SK-N-SH (cell line): Measurements from ENCODE around the gene A1BG. TPM values are rescaled to one million over a fixed set of nuclear protein-coding genes. Genes with fewer than 3 reads are reported as not detected.

ENCODE experiments used
- CTCF ChIA-PET: fragments of 300-600, 350-600 bp; formaldehyde crosslinking; extraction: SDS; loops from one replicate; lab custom pipeline; 2021; lab: Yijun Ruan, JAX
- POLR2A ChIA-PET: fragments of 350-600 bp; sonication (Branson Sonifier 250); formaldehyde crosslinking; extraction: SDS; loops from one replicate; lab custom pipeline; 2020; ENCODE audit warnings: antibody characterized with exemption, inconsistent platforms; lab: Yijun Ruan, JAX
- DNase-seq: peaks from one replicate; pipeline ENCODE4 v3.0.0; 2012
- H2AFZ ChIP-seq: fragments of 200-600 bp; sonication (generic); 2 replicates; pipeline ENCODE4 v1.8.1; 2016; ENCODE audit warnings: antibody characterized with exemption, mild to moderate bottlenecking, low read depth
- H3F3A ChIP-seq: fragments of 200-600 bp; sonication (generic); replicated peaks from 2 replicates; pipeline ENCODE3; 2016; ENCODE audit warnings: antibody characterized with exemption, mild to moderate bottlenecking; ENCODE audit not compliant: insufficient read depth
- H3K27ac ChIP-seq, 2 experiments: fragments of 200-500 bp in 1 of 2; fragments of 200-600 bp in 1 of 2; sonication (Bioruptor generic) in 1 of 2; sonication (generic), shearing (Covaris generic) in 1 of 2; 2 replicates each; pipeline versions ENCODE4 v1.5.1 to v1.6.1; 2014 to 2016; ENCODE audit warnings: low read depth in 2 of 2, inconsistent platforms in 1 of 2, low read length in 1 of 2, mild to moderate bottlenecking in 1 of 2, mixed read lengths in 1 of 2
- H3K27me3 ChIP-seq: fragments of 200-600 bp; sonication (generic), shearing (Covaris generic); 2 replicates; pipeline ENCODE4 v1.6.1; 2016; ENCODE audit warnings: mixed run types; ENCODE audit not compliant: insufficient read depth
- H3K36me3 ChIP-seq, 2 experiments: fragments of 200-500 bp in 1 of 2; fragments of 200-600 bp in 1 of 2; sonication (Bioruptor generic) in 1 of 2; sonication (generic) in 1 of 2; replicated peaks in 1 of 2; 2 replicates each; pipeline versions ENCODE3 to v1.5.1; 2014 to 2016; ENCODE audit warnings: low read length in 1 of 2, mild to moderate bottlenecking in 1 of 2; ENCODE audit not compliant: insufficient read depth in 2 of 2, control insufficient read depth in 1 of 2
- H3K4me1 ChIP-seq, 2 experiments: fragments of 200-500 bp in 1 of 2; fragments of 200-600 bp in 1 of 2; sonication (Bioruptor generic) in 1 of 2; sonication (generic), shearing (Covaris generic) in 1 of 2; 2 replicates each; pipeline versions ENCODE4 v1.5.1 to v1.6.1; 2014 to 2016; ENCODE audit warnings: low read depth in 1 of 2, low read length in 1 of 2, mixed run types in 1 of 2; ENCODE audit not compliant: insufficient read depth in 2 of 2, control insufficient read depth in 1 of 2
- H3K4me2 ChIP-seq: fragments of 200-600 bp; sonication (generic), shearing (Covaris generic); 2 replicates; pipeline ENCODE4 v1.6.1; 2017; ENCODE audit warnings: mixed run types
- H3K4me3 ChIP-seq, 2 experiments: fragments of 200-500 bp in 1 of 2; fragments of 200-600 bp in 1 of 2; sonication (Bioruptor generic) in 1 of 2; sonication (generic), shearing (Covaris generic) in 1 of 2; 2 replicates each; pipeline versions ENCODE4 v1.5.1 to v1.8.1; 2014 to 2016; ENCODE audit warnings: low read depth in 2 of 2, inconsistent platforms in 1 of 2, low read length in 1 of 2, mild to moderate bottlenecking in 1 of 2, mixed read lengths in 1 of 2, moderate library complexity in 1 of 2
- H3K79me2 ChIP-seq: fragments of 200-600 bp; sonication (generic); 2 replicates; pipeline ENCODE4 v1.8.1; 2017; ENCODE audit warnings: mild to moderate bottlenecking; ENCODE audit not compliant: insufficient read depth
- H3K9ac ChIP-seq: fragments of 200-600 bp; sonication (generic); 2 replicates; pipeline ENCODE4 v1.6.1; 2017; ENCODE audit warnings: mixed run types
- H3K9me2 ChIP-seq: fragments of 200-600 bp; sonication (generic); 2 replicates; pipeline ENCODE4 v1.6.1; 2017; ENCODE audit warnings: mixed run types
- H3K9me3 ChIP-seq: fragments of 200-600 bp; sonication (generic); 2 replicates; pipeline ENCODE4 v1.6.1; 2017; ENCODE audit warnings: mixed run types, mild to moderate bottlenecking, moderate library complexity
- H4K20me1 ChIP-seq: fragments of 200-600 bp; sonication (generic); 2 replicates; pipeline ENCODE4 v1.6.1; 2017; ENCODE audit warnings: mild to moderate bottlenecking, mixed run types; ENCODE audit not compliant: insufficient read depth
- CHD2 ChIP-seq: fragments of 150-350 bp; IDR thresholded peaks from 2 replicates; pipeline ENCODE4 v1.6.1; 2018; ENCODE audit warnings: low read length; ENCODE audit not compliant: partially characterized antibody
- CTCF ChIP-seq: fragments of 200-600 bp; sonication (generic); IDR thresholded peaks from 2 replicates; pipeline ENCODE4 v1.6.1; 2017; ENCODE audit warnings: antibody characterized with exemption, mild to moderate bottlenecking, moderate library complexity
- EP300 ChIP-seq, 2 experiments: IDR thresholded peaks; 2 replicates each; pipeline versions ENCODE4 v1.4.0 to v1.6.1; 2012; ENCODE audit warnings: borderline replicate concordance in 1 of 2, low read depth in 1 of 2, low read length in 1 of 2
- FOXJ3 ChIP-seq: sonication (generic); formaldehyde crosslinking; IDR thresholded peaks from 2 replicates; pipeline ENCODE4 v1.5.1; 2020; ENCODE audit warnings: mild to moderate bottlenecking, missing genetic modification reagents
- GABPA ChIP-seq: IDR thresholded peaks from 2 replicates; pipeline ENCODE4 v1.4.0; 2012; ENCODE audit warnings: low read depth, mild to moderate bottlenecking
- MEF2A ChIP-seq: IDR thresholded peaks from 2 replicates; pipeline ENCODE4 v1.4.0; 2012; ENCODE audit warnings: low read depth, borderline replicate concordance
- PBX3 ChIP-seq: IDR thresholded peaks from 2 replicates; pipeline ENCODE4; 2012
- REST ChIP-seq: IDR thresholded peaks from 2 replicates; pipeline ENCODE4 v1.6.1; 2012; ENCODE audit warnings: mild to moderate bottlenecking, low read depth, low read length, moderate library complexity
- SIN3A ChIP-seq: IDR thresholded peaks from 2 replicates; pipeline ENCODE4 v1.6.1; 2012; ENCODE audit warnings: low read depth, mild to moderate bottlenecking, low read length, moderate library complexity, borderline replicate concordance
- TEAD4 ChIP-seq: IDR thresholded peaks from 2 replicates; pipeline ENCODE4 v1.4.0; 2012; ENCODE audit warnings: mild to moderate bottlenecking, borderline replicate concordance; ENCODE audit not compliant: insufficient read depth
- USF1 ChIP-seq: IDR thresholded peaks from 2 replicates; pipeline ENCODE4 v1.4.0; 2012; ENCODE audit warnings: low read depth, borderline replicate concordance
- USF2 ChIP-seq: fragments of 150-350 bp; IDR thresholded peaks from 2 replicates; pipeline ENCODE4 v1.6.1; 2017; ENCODE audit warnings: antibody characterized with exemption, low read length, low read depth, borderline replicate concordance
- ZBTB33 ChIP-seq: IDR thresholded peaks from 2 replicates; pipeline ENCODE4 v1.4.0; 2012; ENCODE audit warnings: low read depth, borderline replicate concordance
- WGBS: methylation state at CpG from one replicate; pipeline ENCODE4 v1.1.6; 2017; ENCODE audit warnings: low lambda C conversion rate; 5-methylcytosine and 5-hydroxymethylcytosine counted together
- polyA plus RNA-seq, 3 experiments: library from polyadenylated mRNA; depleted of rRNA; stranded (reverse); fragments of >200 nt; gene quantifications; 2 replicates each; pipeline ENCODE4 v1.2.3, GENCODE V29; 2012

A1BG gene
- polyA plus RNA-seq, 1 of the 3 experiments (the other 2 are of a cell fraction) = 62.6 TPM

GRCh38 chr19:58354478-58355030 is 1.3 kb upstream of the A1BG start:
- H3K4me2 ChIP-seq = no peak overlapping the region
- no peak overlapping the region for H3K27ac ChIP-seq
- H4K20me1 ChIP-seq = no peaks in the 10 kb centered on the region
- no peaks in the 10 kb centered on the region for H3K9me3 ChIP-seq
- WGBS = 84% methylated on average over 6 of the region's 6 CpGs
- DNase-seq = no peak
- peaks cover 11% of the 10 kb centered on the region for H3K79me2 ChIP-seq
- H3K9ac ChIP-seq = no peak overlapping the region
- TF ChIP-seq PBX3 = no peak
- no peak for TF ChIP-seq EP300 (IDR thresholded peaks at IDR 0.05; ENCODE audit: borderline replicate concordance in 1 of 2, low read depth in 1 of 2, low read length in 1 of 2)
- TF ChIP-seq ZBTB33 = no peak
- TF ChIP-seq MEF2A = no peak
- TF ChIP-seq GABPA = no peak
- TF ChIP-seq CHD2 = no peak
- no peak for TF ChIP-seq CTCF
- no peak for TF ChIP-seq USF1
- no peak for TF ChIP-seq FOXJ3 (CRISPR knock-in tag)
- no peak for TF ChIP-seq USF2
- TF ChIP-seq REST = no peak
- no peak for TF ChIP-seq TEAD4
- TF ChIP-seq SIN3A = no peak
- TF ChIP-seq, all 33 proteins: peak for 0
- ChIA-PET CTCF (interaction anchor here (1.0 kb wide), 1 partner anchor 8 kb away, joined by 3 read pairs; the partner anchor contains the start of gene ZNF497), POLR2A (interaction anchor here (1.4 to 3.6 kb wide), 2 partner anchors 8 kb away, joined by 3 to 18 read pairs; partner anchors contain the start of gene ZNF497)
- no peak overlapping the region for H2AFZ ChIP-seq
- no peaks in the 10 kb centered on the region for H3K9me2 ChIP-seq
- H3F3A ChIP-seq = no peaks in the 10 kb centered on the region
- H3K4me3 ChIP-seq = no peak overlapping the region
- no peaks in the 10 kb centered on the region for H3K4me1 ChIP-seq
- H3K27me3 ChIP-seq = no peaks in the 10 kb centered on the region
- peaks cover 2% of the 10 kb centered on the region in 2 experiments for H3K36me3 ChIP-seq
